ENCODE measurements around the gene PIBF1.
"Not testable (repeated sequence)": the region's sequence is repeated elsewhere in the genome, so short reads cannot be mapped to it uniquely, and the experiment has no call there.

DNA sequence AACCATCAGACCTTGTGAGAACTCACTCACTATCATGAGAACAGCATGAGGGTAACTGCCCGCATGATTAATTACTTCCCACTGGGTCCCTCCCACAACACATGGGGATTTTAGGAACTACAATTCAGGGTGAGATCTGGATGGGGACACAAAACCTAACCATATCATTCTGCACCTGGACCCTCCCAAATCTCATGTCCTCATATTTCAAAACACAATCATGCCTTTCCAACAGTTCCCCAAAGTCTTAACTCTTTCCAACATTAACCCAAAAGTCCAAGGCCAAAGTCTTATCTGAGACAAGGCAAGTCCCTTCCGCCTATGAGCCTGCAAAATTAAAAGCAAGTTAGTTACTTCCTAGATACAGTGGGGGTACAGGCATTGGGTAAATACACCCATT lies 164.3 kb downstream of the PIBF1 start:
- TF ChIP-seq, protein P1, sequence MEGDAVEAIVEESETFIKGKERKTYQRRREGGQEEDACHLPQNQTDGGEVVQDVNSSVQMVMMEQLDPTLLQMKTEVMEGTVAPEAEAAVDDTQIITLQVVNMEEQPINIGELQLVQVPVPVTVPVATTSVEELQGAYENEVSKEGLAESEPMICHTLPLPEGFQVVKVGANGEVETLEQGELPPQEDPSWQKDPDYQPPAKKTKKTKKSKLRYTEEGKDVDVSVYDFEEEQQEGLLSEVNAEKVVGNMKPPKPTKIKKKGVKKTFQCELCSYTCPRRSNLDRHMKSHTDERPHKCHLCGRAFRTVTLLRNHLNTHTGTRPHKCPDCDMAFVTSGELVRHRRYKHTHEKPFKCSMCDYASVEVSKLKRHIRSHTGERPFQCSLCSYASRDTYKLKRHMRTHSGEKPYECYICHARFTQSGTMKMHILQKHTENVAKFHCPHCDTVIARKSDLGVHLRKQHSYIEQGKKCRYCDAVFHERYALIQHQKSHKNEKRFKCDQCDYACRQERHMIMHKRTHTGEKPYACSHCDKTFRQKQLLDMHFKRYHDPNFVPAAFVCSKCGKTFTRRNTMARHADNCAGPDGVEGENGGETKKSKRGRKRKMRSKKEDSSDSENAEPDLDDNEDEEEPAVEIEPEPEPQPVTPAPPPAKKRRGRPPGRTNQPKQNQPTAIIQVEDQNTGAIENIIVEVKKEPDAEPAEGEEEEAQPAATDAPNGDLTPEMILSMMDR (IDR thresholded peaks at IDR 0.05) = not testable (repeated sequence)
- not testable (repeated sequence) for TF ChIP-seq POLR2A (IDR thresholded peaks at IDR 0.05)
